Measurements from ENCODE around the gene TOR1AIP1. TPM values are rescaled to one million over a fixed set of nuclear protein-coding genes. Genes with fewer than 3 reads are reported as not detected.

Gene TOR1AIP1
- total and polyA plus RNA-seq, 10 donors, result 16.2 to 71.3 (median 55.3) TPM

DNA sequence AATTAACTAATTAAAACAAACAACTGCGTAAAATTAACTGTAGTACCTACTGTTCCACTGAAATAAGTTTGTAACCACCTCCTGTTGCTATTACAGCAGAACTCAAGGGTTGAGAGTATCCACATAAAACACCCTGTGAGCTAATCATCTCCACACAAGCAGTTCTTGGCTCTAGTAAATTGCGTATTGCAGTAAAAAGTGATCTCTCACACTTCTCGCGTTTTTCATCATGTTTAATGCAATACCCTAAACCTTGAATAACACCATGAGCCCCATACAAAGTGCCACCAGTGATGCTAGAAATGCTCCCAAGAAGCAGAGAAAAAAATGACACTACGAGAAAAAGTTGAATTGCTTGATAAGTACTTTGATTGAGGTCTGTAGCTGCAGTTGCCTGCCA is 43.2 kb downstream of the TOR1AIP1 start:
- H3K4me1 ChIP-seq, result no peaks in the 10 kb centered on the region
- TF ChIP-seq POLR2A (IDR thresholded peaks at IDR 0.05) (no peak), POLR2AphosphoS5 (IDR thresholded peaks at IDR 0.05) (no peak)
- TF ChIP-seq, protein P1, sequence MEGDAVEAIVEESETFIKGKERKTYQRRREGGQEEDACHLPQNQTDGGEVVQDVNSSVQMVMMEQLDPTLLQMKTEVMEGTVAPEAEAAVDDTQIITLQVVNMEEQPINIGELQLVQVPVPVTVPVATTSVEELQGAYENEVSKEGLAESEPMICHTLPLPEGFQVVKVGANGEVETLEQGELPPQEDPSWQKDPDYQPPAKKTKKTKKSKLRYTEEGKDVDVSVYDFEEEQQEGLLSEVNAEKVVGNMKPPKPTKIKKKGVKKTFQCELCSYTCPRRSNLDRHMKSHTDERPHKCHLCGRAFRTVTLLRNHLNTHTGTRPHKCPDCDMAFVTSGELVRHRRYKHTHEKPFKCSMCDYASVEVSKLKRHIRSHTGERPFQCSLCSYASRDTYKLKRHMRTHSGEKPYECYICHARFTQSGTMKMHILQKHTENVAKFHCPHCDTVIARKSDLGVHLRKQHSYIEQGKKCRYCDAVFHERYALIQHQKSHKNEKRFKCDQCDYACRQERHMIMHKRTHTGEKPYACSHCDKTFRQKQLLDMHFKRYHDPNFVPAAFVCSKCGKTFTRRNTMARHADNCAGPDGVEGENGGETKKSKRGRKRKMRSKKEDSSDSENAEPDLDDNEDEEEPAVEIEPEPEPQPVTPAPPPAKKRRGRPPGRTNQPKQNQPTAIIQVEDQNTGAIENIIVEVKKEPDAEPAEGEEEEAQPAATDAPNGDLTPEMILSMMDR (IDR thresholded peaks at IDR 0.05 in 8 of 11, conservative IDR thresholded peaks at IDR 0.05 in 3 of 11), result no peak
- peaks cover 0 to 24% (median 2%) of the 10 kb centered on the region in 6 donors for H3K36me3 ChIP-seq
- H3K27ac ChIP-seq, result no peak overlapping the region
- H3K4me3 ChIP-seq, result no peak overlapping the region
- no peaks in the 10 kb centered on the region for H3K9me3 ChIP-seq
- WGBS, 5 donors, result 91 to 96% (median 94%) methylated on average over 5 of the region's 5 CpGs
- intact Hi-C loops (cut with DNase I; ENCODE audit: low total_unique reads), result no loop called here
- no peaks in the 10 kb centered on the region for H3K27me3 ChIP-seq (replicated peaks in 1 of 7)
- no peak for DNase-seq

GRCh38 chr1:179925922-179926849 is 44.1 kb downstream of the TOR1AIP1 start:
- DNase-seq, result no peak
- Histone ChIP-seq H3K9me3 (no peaks in the 10 kb centered on the region), H3K27me3 (replicated peaks in 1 of 7) (no peaks in the 10 kb centered on the region), H3K36me3 (peaks cover 0 to 15% (median 0%) of the 10 kb centered on the region in 6 donors), H3K4me1 (no peaks in the 10 kb centered on the region), H3K27ac (no peak overlapping the region), H3K4me3 (no peak overlapping the region)
- WGBS, 5 donors, result 73 to 88% (median 80%) methylated on average over 4 of the region's 4 CpGs
- intact Hi-C loops (cut with DNase I; ENCODE audit: low total_unique reads), result no loop called here
- TF ChIP-seq POLR2AphosphoS5 (IDR thresholded peaks at IDR 0.05), result no peak
- TF ChIP-seq, protein P1 (IDR thresholded peaks at IDR 0.05 in 8 of 11, conservative IDR thresholded peaks at IDR 0.05 in 3 of 11), result no peak
- TF ChIP-seq POLR2A (IDR thresholded peaks at IDR 0.05), result no peak

GRCh38 chr1:179926850-179927205 is 44.7 kb downstream of the TOR1AIP1 start:
- Histone ChIP-seq H3K4me3 (no peak overlapping the region), H3K9me3 (no peaks in the 10 kb centered on the region), H3K27ac (no peak overlapping the region), H3K36me3 (peaks cover 0 to 9% (median 0%) of the 10 kb centered on the region in 6 donors), H3K4me1 (no peaks in the 10 kb centered on the region), H3K27me3 (replicated peaks in 1 of 7) (no peaks in the 10 kb centered on the region)
- TF ChIP-seq, protein P1 (IDR thresholded peaks at IDR 0.05 in 8 of 11, conservative IDR thresholded peaks at IDR 0.05 in 3 of 11), result no peak
- TF ChIP-seq POLR2A (IDR thresholded peaks at IDR 0.05) (no peak), POLR2AphosphoS5 (IDR thresholded peaks at IDR 0.05) (no peak)
- intact Hi-C loops (cut with DNase I; ENCODE audit: low total_unique reads), result no loop called here
- 91 to 100% (median 97%) methylated on average over 3 of the region's 3 CpGs for WGBS, 5 donors
- no peak for DNase-seq
